DOHH2 (cell line): ENCODE results near the gene TIMM50.

Experiments
- H3F3A ChIP-seq: fragments of 200-600 bp; sonication (generic), shearing (Covaris generic); 2 replicates; pipeline ENCODE4 v1.6.0; 2016; ENCODE audit warnings: antibody characterized with exemption, mild to moderate bottlenecking; ENCODE audit not compliant: control insufficient read depth, insufficient read depth
- H3K27ac ChIP-seq: fragments of 200-600 bp; sonication (generic); 2 replicates; pipeline ENCODE4 v1.5.1; 2014; ENCODE audit warnings: low read depth, mild to moderate bottlenecking, low read length, moderate library complexity
- H3K27me3 ChIP-seq: fragments of 200-600 bp; sonication (generic); 2 replicates; pipeline ENCODE4 v1.6.1; 2014; ENCODE audit warnings: mild to moderate bottlenecking, low read length, mixed read lengths; ENCODE audit not compliant: control insufficient read depth
- H3K36me3 ChIP-seq: fragments of 200-600 bp; sonication (generic); 2 replicates; pipeline ENCODE4 v1.6.1; 2014; ENCODE audit warnings: mild to moderate bottlenecking, low read length, moderate library complexity, mixed read lengths; ENCODE audit not compliant: control insufficient read depth
- H3K4me1 ChIP-seq: fragments of 200-600 bp; sonication (generic); 2 replicates; pipeline ENCODE4 v1.6.1; 2014; ENCODE audit warnings: mild to moderate bottlenecking, low read length, mixed read lengths; ENCODE audit not compliant: control insufficient read depth
- H3K4me2 ChIP-seq: fragments of 200-600 bp; sonication (generic); 2 replicates; pipeline ENCODE4 v1.6.0; 2014; ENCODE audit warnings: mild to moderate bottlenecking, low read length, moderate library complexity
- H3K4me3 ChIP-seq: fragments of 200-600 bp; sonication (generic); 2 replicates; pipeline ENCODE4 v1.5.1; 2014; ENCODE audit warnings: mild to moderate bottlenecking, low read length, mixed read lengths
- H3K79me2 ChIP-seq: fragments of 200-600 bp; sonication (generic); 2 replicates; pipeline ENCODE4 v1.6.1; 2014; ENCODE audit warnings: mild to moderate bottlenecking, low read length, mixed read lengths; ENCODE audit not compliant: control insufficient read depth
- H3K9me2 ChIP-seq: fragments of 200-600 bp; sonication (generic); replicated peaks from 2 replicates; pipeline ENCODE4 v1.6.1; 2014; ENCODE audit warnings: mild to moderate bottlenecking, low read length, mixed read lengths; ENCODE audit not compliant: control insufficient read depth
- H3K9me3 ChIP-seq: fragments of 200-600 bp; sonication (generic); 2 replicates; pipeline ENCODE4 v1.6.1; 2014; ENCODE audit warnings: antibody characterized with exemption, low read length, mixed read lengths; ENCODE audit not compliant: control insufficient read depth, insufficient read depth
- H4K20me1 ChIP-seq: fragments of 200-600 bp; sonication (generic); 2 replicates; pipeline ENCODE4 v1.6.0; 2014; ENCODE audit warnings: low read depth, mild to moderate bottlenecking, antibody characterized with exemption, low read length, moderate library complexity; ENCODE audit not compliant: control insufficient read depth, insufficient read depth
- EZH2phosphoT487 ChIP-seq: fragments of 200-600 bp; sonication (generic); IDR thresholded peaks from 2 replicates; pipeline ENCODE4 v1.6.1; 2017; ENCODE audit warnings: borderline replicate concordance, mild to moderate bottlenecking, antibody characterized with exemption, low read length, moderate library complexity, mixed read lengths
- TF ChIP-seq, protein P1 (sequence below): fragments of 200-600 bp; sonication (generic); IDR thresholded peaks from one replicate; pipeline ENCODE4 v1.5.1; 2014; ENCODE audit warnings: antibody characterized with exemption, mild to moderate bottlenecking, low read depth, low read length; ENCODE audit not compliant: poor library complexity, severe bottlenecking

Gene TIMM50

DNA sequence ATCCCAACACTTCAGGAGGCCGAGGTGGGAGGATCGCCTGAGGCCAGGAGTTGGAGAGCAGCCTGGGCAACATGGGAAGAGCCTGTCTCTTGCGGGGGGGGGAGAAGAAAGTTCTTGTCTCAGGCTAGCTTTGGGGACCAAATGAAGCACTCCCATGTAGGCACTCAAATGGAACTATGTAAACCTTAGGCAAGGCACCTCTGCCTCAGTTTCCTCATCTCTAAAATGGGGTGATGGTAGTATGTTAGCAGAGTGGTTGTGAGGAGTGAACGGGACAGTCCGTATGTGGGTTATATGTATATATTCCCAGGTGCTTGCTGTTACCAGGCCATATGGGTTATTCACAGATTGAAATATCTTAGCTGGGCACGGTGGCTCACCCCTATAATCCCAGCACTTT, 11.6 kb downstream of the TIMM50 start:
- H3K27me3 ChIP-seq: 0 out of 2 replicates have a peak, but pooled peaks cover under 1% of the 10 kb centered on the region
- H3K9me2 ChIP-seq: no peaks in the 10 kb centered on the region
- H3K27ac ChIP-seq: no peak overlapping the region
- no peaks in the 10 kb centered on the region for H3K9me3 ChIP-seq
- H3F3A ChIP-seq: peaks cover 3% of the 10 kb centered on the region
- peaks cover 31% of the 10 kb centered on the region for H3K36me3 ChIP-seq
- no peaks in the 10 kb centered on the region for H4K20me1 ChIP-seq
- no peak overlapping the region for H3K4me2 ChIP-seq
- no peaks in the 10 kb centered on the region for H3K79me2 ChIP-seq
- H3K4me1 ChIP-seq: no peaks in the 10 kb centered on the region; the same call in 1 of the 2 replicates
- no peak overlapping the region for H3K4me3 ChIP-seq
- TF ChIP-seq, protein P1, sequence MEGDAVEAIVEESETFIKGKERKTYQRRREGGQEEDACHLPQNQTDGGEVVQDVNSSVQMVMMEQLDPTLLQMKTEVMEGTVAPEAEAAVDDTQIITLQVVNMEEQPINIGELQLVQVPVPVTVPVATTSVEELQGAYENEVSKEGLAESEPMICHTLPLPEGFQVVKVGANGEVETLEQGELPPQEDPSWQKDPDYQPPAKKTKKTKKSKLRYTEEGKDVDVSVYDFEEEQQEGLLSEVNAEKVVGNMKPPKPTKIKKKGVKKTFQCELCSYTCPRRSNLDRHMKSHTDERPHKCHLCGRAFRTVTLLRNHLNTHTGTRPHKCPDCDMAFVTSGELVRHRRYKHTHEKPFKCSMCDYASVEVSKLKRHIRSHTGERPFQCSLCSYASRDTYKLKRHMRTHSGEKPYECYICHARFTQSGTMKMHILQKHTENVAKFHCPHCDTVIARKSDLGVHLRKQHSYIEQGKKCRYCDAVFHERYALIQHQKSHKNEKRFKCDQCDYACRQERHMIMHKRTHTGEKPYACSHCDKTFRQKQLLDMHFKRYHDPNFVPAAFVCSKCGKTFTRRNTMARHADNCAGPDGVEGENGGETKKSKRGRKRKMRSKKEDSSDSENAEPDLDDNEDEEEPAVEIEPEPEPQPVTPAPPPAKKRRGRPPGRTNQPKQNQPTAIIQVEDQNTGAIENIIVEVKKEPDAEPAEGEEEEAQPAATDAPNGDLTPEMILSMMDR: no peak
- no peak for TF ChIP-seq EZH2phosphoT487

DNA sequence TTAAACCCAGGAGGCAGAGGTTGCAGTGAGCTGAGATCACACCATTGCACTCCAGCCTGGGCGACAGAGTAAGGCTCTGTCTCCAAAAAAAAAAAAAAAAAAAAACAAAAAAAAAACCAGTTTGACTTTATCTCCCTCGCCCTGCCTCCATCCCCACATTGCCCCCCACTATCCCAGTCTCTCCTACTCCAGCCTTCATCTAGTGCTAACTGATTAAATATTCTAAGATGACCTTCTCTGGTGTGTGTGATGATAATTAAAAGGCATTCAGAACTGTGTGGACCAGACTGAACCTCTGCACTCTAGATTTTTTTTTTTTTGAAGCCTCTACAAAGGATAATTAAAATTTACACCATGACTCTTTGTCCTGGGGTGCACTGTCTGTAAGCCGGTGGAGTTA, 12.2 kb downstream of the TIMM50 start:
- no peaks in the 10 kb centered on the region for H3K9me3 ChIP-seq
- H4K20me1 ChIP-seq: no peaks in the 10 kb centered on the region
- H3K9me2 ChIP-seq: no peaks in the 10 kb centered on the region
- H3F3A ChIP-seq: peaks cover 3% of the 10 kb centered on the region
- TF ChIP-seq, protein P1: no peak
- no peak for TF ChIP-seq EZH2phosphoT487
- no peak overlapping the region for H3K27ac ChIP-seq
- peaks cover 5% of the 10 kb centered on the region for H3K4me1 ChIP-seq
- no peak overlapping the region for H3K4me2 ChIP-seq
- no peak overlapping the region for H3K4me3 ChIP-seq
- H3K27me3 ChIP-seq: peaks cover 6% of the 10 kb centered on the region; the same call in 1 of the 2 replicates
- peaks cover 30% of the 10 kb centered on the region for H3K36me3 ChIP-seq
- H3K79me2 ChIP-seq: no peaks in the 10 kb centered on the region

DNA sequence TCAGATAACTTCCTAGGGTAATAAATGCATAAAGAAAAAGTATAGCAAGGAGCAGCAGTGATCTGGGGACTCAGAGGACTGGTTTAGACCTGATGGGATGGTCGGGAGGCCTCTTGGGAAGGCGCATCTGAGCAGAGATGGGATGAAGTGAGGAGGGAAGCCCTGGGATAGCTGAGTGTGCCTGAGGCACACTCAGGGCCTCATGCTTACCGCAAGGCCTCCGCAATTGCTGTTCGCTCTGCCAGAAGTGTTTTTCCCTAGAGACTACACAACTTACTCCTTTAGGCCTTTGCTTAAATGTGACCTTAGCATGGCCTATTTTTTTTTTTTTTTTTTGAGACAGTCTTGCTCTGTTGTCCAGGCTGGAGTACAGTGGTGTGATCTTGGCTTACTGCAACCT, 14.0 kb downstream of the TIMM50 start:
- TF ChIP-seq, protein P1: no peak
- no peak for TF ChIP-seq EZH2phosphoT487
- Histone ChIP-seq H3K79me2 (no peaks in the 10 kb centered on the region), H3K27me3 (peaks cover 21% of the 10 kb centered on the region), H3F3A (peaks cover 3% of the 10 kb centered on the region), H3K4me1 (peaks cover 23% of the 10 kb centered on the region), H3K9me2 (no peaks in the 10 kb centered on the region), H3K36me3 (peaks cover 11% of the 10 kb centered on the region), H4K20me1 (no peaks in the 10 kb centered on the region), H3K9me3 (no peaks in the 10 kb centered on the region), H3K27ac (no peak overlapping the region), H3K4me2 (no peak overlapping the region), H3K4me3 (no peak overlapping the region)

DNA sequence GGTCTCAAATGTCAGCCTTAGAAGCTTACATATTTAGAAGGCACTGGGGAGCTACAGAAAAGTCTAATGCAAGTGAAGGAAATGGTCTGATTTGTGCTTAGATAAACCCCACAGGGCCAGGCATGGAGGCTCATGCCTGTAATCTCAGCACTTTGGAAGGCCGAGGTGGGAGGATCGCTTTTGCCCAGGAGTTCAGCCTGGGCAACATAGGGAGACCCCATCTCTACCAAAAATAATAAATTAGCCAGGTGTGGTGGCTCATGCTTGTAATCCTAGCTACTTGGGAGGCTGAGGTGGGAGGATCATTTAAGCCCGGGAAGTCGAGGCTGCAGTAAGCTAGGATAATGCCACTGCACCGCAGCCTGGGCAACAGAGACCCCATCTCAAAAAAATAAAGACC, 15.4 kb downstream of the TIMM50 start:
- peaks cover 23% of the 10 kb centered on the region for H3K4me1 ChIP-seq
- H4K20me1 ChIP-seq: no peaks in the 10 kb centered on the region
- no peak overlapping the region for H3K4me2 ChIP-seq
- 0 out of 2 replicates have a peak, but pooled peaks cover 3% of the 10 kb centered on the region for H3K36me3 ChIP-seq
- peaks cover 3% of the 10 kb centered on the region for H3F3A ChIP-seq
- no peaks in the 10 kb centered on the region for H3K9me3 ChIP-seq
- peaks cover 32% of the 10 kb centered on the region for H3K27me3 ChIP-seq
- TF ChIP-seq, protein P1: no peak
- TF ChIP-seq EZH2phosphoT487: no peak
- no peak overlapping the region for H3K4me3 ChIP-seq
- no peaks in the 10 kb centered on the region for H3K9me2 ChIP-seq
- no peaks in the 10 kb centered on the region for H3K79me2 ChIP-seq
- H3K27ac ChIP-seq: no peak overlapping the region
